SH-SY5Y (cell line): ENCODE results near the gene IFNG-AS1.

Source experiments
- GATA2 ChIP-seq: IDR thresholded peaks from 2 replicates; pipeline ENCODE4 v1.6.1; 2011; ENCODE audit warnings: mild to moderate bottlenecking, low read depth, low read length
- GATA3 ChIP-seq: IDR thresholded peaks from 2 replicates; pipeline ENCODE4 v1.6.1; 2011; ENCODE audit warnings: low read depth, mild to moderate bottlenecking, low read length, moderate library complexity

DNA sequence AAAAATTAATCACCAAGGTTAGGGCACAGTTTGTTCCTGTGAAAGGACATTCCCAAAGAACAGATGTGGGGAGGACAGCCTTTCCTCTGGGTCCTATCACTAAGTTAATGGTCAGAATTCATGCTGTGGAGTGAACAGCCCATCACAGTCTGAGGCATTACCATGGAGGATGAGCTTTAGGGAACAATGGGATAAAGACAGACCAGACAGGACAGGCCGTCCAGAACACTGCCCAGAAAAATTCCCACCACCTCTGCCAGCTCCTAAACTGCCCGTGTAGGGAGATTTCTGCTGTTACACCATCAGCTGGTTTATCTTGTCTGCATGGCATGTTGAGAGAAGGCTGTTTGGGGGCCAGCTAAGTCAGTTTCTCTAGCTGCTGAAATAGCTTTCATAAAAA lies 49.6 kb upstream of the IFNG-AS1 start:
- TF ChIP-seq GATA2 (no peak), GATA3 (no peak)
